Tibial nerve (tissue), 4 donors: ENCODE results near the gene LCE3A.

Source experiments
- EP300 ChIP-seq, 2 donors: sonication (generic); formaldehyde crosslinking; IDR thresholded peaks; one replicate each; pipeline ENCODE4 v1.6.1; 2017; ENCODE audit warnings: antibody characterized with exemption in 2 of 2, mild to moderate bottlenecking in 1 of 2
- TF ChIP-seq, protein P1 (sequence below), 5 experiments: fragments of 200-600 bp in 3 of 5; fragments of 450-650 bp in 2 of 5; sonication (generic) in 3 of 5; IDR thresholded peaks; one replicate each; pipeline ENCODE4 v1.5.1; 2016 to 2019; ENCODE audit warnings: antibody characterized with exemption in 5 of 5, mild to moderate bottlenecking in 3 of 5, moderate library complexity in 2 of 5

DNA sequence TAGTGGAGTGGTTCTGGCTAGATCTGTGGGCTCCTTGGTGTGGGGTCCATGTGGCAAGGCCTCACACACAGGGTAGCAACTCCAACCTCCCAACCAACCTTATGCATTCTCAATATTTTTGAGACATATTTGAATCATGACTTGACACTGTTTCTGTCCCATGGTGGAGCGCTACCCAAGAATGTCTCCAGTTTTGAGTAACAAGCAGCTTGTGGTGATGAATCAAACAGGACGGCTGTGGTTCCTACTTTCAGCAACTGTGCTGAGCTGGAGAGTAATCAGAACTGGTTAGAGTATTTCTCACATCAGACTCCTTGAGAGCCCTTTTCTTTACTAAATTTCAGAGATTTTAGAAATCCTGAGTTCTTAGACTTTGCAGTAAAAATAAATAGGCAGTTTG is 45.7 kb downstream of the LCE3A start:
- TF ChIP-seq, protein P1, sequence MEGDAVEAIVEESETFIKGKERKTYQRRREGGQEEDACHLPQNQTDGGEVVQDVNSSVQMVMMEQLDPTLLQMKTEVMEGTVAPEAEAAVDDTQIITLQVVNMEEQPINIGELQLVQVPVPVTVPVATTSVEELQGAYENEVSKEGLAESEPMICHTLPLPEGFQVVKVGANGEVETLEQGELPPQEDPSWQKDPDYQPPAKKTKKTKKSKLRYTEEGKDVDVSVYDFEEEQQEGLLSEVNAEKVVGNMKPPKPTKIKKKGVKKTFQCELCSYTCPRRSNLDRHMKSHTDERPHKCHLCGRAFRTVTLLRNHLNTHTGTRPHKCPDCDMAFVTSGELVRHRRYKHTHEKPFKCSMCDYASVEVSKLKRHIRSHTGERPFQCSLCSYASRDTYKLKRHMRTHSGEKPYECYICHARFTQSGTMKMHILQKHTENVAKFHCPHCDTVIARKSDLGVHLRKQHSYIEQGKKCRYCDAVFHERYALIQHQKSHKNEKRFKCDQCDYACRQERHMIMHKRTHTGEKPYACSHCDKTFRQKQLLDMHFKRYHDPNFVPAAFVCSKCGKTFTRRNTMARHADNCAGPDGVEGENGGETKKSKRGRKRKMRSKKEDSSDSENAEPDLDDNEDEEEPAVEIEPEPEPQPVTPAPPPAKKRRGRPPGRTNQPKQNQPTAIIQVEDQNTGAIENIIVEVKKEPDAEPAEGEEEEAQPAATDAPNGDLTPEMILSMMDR (IDR thresholded peaks at IDR 0.05) = no peak
- no peak for TF ChIP-seq EP300 (IDR thresholded peaks at IDR 0.05)
